Erythroblast (primary cell): Measurements from ENCODE around the gene DUOXA2.

ENCODE experiments used
- GATA1 ChIP-seq: IDR thresholded peaks from 2 replicates; pipeline ENCODE4 v1.6.1; 2011; ENCODE audit warnings: low read depth, mild to moderate bottlenecking, control low read depth, low read length, moderate library complexity
- POLR2A ChIP-seq: IDR thresholded peaks from 2 replicates; pipeline ENCODE4 v1.6.1; 2011; ENCODE audit warnings: mild to moderate bottlenecking, low read length

- TF ChIP-seq POLR2A = no peak
- no peak for TF ChIP-seq GATA1
These were observed 11.9 kb upstream of the DUOXA2 start for GRCh38 chr15:45102226-45102625.
